VCaP (cell line): ENCODE measurements around the gene DNA2.

Experiments
- H3K27ac ChIP-seq: fragments of 450-650 bp; 2 replicates; pipeline ENCODE4 v1.5.1; 2017
- TF ChIP-seq, protein P1 (sequence below): fragments of 450-650 bp; conservative IDR thresholded peaks from 2 replicates; pipeline ENCODE4 v1.5.1; 2017; ENCODE audit warnings: mild to moderate bottlenecking, moderate library complexity

The DNA2 gene

DNA sequence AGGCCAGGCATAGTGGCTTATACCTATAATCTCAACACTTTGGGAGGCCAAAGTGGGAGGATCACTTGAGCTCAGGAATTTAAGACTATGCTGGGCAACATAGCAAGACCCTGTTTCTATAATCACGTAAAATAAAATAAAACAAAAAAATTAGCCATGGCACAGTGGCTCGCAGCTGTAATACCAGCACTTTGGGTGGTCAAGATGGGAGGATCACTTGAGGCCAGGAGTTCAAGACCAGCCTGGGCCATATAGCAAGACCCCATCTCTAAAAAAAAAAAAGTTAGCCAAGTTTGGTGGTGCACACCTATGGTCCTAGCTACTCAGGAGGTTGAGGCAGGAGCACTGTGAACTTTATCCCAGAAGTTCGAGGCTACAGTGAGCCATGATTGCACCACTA lies 30.9 kb downstream of the DNA2 start:
- no peak overlapping the region for H3K27ac ChIP-seq
- TF ChIP-seq, protein P1, sequence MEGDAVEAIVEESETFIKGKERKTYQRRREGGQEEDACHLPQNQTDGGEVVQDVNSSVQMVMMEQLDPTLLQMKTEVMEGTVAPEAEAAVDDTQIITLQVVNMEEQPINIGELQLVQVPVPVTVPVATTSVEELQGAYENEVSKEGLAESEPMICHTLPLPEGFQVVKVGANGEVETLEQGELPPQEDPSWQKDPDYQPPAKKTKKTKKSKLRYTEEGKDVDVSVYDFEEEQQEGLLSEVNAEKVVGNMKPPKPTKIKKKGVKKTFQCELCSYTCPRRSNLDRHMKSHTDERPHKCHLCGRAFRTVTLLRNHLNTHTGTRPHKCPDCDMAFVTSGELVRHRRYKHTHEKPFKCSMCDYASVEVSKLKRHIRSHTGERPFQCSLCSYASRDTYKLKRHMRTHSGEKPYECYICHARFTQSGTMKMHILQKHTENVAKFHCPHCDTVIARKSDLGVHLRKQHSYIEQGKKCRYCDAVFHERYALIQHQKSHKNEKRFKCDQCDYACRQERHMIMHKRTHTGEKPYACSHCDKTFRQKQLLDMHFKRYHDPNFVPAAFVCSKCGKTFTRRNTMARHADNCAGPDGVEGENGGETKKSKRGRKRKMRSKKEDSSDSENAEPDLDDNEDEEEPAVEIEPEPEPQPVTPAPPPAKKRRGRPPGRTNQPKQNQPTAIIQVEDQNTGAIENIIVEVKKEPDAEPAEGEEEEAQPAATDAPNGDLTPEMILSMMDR: no peak

DNA sequence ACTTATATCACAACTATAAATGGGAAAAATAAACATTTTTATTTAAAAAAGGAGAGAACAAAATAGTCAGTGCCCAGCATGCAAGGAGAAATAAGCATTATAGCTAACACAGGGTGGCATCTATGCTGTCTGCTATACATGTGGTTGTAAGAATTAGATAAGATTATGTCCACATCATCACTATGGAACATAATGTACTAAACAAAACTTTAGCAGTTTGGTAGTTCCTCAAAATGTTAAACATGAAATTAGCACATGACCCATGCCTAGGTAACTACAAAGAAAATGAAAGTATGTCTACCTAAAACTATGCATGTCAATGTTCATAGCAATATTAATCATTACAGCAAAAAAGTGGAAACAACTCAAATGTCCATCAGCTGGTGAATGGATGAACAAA lies 36.0 kb downstream of the DNA2 start:
- TF ChIP-seq, protein P1: no peak

DNA sequence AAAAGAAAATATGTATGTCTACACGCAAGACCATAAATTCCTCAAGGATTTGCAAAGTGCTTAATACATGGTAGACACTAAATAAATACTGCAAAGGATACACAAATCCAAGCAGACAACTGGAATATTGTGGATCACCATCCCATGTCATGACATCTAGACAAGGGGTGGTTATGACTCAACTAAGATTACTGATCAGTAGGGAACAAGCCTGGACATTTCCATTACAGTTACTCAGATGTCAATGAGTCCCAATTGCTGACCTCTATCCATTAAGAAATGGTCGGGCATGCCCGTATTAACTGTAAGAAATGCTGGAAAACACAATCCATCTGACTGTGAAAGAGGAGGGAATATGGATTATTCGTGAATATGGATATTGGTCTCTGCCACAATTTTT lies 37.1 kb downstream of the DNA2 start:
- TF ChIP-seq, protein P1: no peak
- no peak overlapping the region for H3K27ac ChIP-seq

More for the DNA sequence above, 36.0 kb downstream of the DNA2 start:
- no peak overlapping the region for H3K27ac ChIP-seq

DNA sequence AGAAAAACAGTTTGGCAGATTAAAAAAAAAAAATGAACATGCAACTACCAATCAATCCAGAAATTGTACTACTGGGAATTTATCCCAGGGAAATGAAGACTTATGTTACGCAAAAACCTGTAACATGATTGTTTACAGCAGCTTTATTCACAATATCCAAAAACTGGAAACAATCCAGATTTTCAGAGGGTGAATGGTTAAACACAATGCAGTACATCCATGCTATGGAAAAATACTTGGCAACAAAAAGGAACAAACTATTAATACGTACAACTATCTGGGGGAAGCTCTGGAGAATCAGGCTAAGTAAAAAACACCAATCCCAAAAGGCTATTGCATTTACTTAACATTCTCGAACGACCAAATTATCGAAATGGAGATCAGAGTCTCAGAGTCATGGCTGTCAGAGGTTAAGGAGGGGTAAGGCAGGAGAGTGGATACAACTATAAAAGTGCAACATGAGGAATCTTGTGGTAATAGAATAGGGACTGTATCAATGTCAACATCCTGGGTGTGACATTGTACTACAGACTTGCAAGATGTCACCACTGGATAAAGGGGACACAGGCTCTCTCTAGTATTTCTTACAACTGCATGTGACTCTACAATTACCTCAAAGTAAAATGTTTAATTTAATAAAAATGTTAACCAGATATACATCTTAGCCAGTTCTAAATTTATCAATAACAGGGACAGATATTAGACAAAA lies 43.2 kb downstream of the DNA2 start:
- TF ChIP-seq, protein P1: no peak
- no peak overlapping the region for H3K27ac ChIP-seq

DNA sequence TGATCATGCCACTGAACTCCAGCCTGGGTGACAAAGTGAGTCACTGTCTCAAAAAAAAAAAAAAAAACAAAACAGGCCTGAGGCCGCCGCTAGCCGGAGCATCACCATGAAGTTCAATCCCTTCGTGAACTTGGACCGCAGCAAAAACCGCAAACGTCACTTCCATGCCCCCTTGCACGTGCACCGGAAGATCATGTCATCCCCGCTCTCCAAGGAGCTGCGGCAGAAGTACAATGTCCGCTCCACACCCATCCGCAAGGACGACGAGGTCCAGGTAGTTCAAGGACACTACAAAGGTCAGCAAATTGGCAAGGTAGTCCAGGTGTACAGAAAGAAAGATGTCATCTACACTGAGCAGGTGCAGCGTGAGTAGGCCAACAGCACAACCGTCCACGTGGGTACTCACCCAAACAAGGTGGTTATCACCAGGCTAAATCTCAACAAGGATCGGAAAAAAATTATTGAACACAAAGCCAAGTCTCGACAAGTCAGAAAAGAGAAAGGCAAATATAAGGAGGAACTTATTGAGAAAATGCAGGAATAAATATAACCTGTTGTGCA lies 47.2 kb downstream of the DNA2 start:
- no peak overlapping the region for H3K27ac ChIP-seq
- TF ChIP-seq, protein P1: no peak

DNA sequence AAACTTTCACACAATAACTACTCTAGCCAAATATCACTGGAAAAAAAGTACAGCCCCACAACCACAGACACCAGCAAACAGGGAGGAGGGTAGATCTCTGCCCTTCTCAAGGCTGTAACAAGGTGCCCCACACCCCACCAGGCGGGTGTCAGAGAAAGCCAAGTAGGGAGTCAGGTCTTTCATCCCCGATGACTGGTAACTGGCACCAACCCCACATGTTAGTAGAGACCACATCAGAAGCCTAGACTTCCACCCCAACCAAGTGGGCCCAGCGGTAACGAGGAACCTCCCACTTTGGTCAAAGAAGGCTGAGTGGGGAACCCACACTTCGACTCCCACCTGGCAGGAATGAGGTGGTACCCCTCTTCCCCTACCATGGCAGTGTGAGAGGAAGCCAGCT lies 48.3 kb downstream of the DNA2 start:
- TF ChIP-seq, protein P1: no peak
- H3K27ac ChIP-seq: peak overlapping the region; percentile 63

DNA sequence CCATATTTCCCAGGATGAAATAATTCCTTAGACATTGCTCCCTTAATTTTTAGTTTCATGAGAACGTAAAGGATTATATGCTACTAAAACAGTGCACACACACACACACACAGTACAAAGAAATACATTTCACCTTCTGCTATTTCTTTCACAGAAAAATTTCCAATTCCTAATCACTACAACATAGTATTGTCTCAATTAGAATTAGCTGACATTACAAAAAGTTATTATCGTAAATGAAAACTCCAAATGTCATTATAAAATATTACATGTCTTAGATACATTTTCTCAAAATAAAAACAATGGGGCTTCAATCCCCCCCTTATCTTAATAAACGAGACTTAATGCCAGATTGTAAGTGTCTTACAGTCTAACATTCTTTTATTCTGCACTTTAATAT lies 52.4 kb downstream of the DNA2 start:
- H3K27ac ChIP-seq: no peak overlapping the region
- TF ChIP-seq, protein P1: no peak
